Measurements from ENCODE around the gene ALS2CL.

ALS2CL gene

DNA sequence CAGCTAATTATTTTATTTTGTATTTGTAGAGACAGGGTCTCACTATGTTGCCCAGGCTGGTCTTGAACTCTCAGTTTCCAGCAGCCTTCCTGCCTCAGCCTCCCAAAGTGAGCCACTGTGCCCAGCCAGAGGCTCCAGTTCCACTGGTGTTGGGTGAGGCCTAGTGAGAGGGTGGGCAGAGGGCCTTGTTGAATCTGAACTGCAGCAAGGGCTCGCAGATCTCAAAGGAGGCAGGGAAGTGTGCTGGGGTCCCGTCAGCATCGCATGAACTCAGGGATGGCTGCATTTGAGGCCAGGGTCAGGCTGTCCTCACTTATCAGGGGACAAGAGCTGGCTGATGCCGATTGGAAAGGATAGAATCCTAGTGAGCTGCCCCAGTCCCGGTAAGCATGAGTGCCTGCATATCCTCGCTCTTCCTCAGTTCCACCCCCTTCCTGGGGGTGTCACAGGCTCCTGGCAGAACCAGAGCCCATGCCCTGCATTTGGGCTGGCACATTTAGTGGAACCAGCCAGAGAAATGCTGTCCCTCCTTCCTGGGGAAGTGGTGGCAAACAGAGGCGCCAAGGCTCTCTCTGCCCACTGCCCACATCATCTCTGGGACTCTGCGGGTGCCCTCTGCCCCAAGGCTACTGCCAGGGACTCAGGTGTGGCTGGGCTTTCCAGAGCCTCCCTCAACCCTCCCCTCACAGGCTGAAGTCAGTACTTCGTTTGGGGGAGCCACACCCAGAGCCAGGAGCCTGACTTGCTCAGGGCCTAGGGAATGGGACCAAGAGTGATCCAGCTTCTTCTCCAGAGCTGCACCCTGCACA is 24.1 kb downstream of the ALS2CL start:
- Histone ChIP-seq H3K27me3 (replicated peaks; ENCODE audit: insufficient read depth, low read length) (no peaks in the 10 kb centered on the region), H2AFZ (ENCODE audit: low read length) (no peak overlapping the region), H3K27ac (ENCODE audit: low read length) (no peak overlapping the region), H3K9me3 (replicated peaks; ENCODE audit: insufficient read depth, low read length) (no peaks in the 10 kb centered on the region), H4K20me1 (ENCODE audit: insufficient read depth, low read length) (no peaks in the 10 kb centered on the region), H3K4me3 (ENCODE audit: low read length) (no peak overlapping the region), H3K9me2 (replicated peaks; ENCODE audit: insufficient read depth, low read length) (no peaks in the 10 kb centered on the region), H3K79me2 (ENCODE audit: low read length) (no peaks in the 10 kb centered on the region), H3K4me1 (ENCODE audit: low read length) (no peaks in the 10 kb centered on the region), H3K9ac (ENCODE audit: low read length) (no peak overlapping the region), H3K36me3 (replicated peaks; ENCODE audit: insufficient read depth, low read length) (no peaks in the 10 kb centered on the region), H3F3A (ENCODE audit: insufficient read depth, low read length) (no peaks in the 10 kb centered on the region), H3K4me2 (ENCODE audit: low read depth, low read length) (no peak overlapping the region)
- TF ChIP-seq CTCF (IDR thresholded peaks at IDR 0.05; ENCODE audit: low read length): no peak
- DNase-seq: no peak

GRCh38 chr3:46668591-46668990 is 24.9 kb downstream of the ALS2CL start:
- TF ChIP-seq EZH2phosphoT487 (IDR thresholded peaks at IDR 0.05; ENCODE audit: low read length) (no peak), CTCF (IDR thresholded peaks at IDR 0.05; ENCODE audit: low read length) (no peak), EZH2 (optimal IDR thresholded peaks at IDR 0.05; ENCODE audit: low read depth, low read length) (no peak)
- H3K4me1 ChIP-seq (ENCODE audit: low read length): no peaks in the 10 kb centered on the region
- no peak for DNase-seq
- no peak overlapping the region for H2AFZ ChIP-seq (ENCODE audit: low read length)
- H3K9me3 ChIP-seq (replicated peaks; ENCODE audit: insufficient read depth, low read length): no peaks in the 10 kb centered on the region
- no peaks in the 10 kb centered on the region for H3K36me3 ChIP-seq (replicated peaks; ENCODE audit: insufficient read depth, low read length)
- H3K9ac ChIP-seq (ENCODE audit: low read length): no peak overlapping the region
- no peaks in the 10 kb centered on the region for H3K27me3 ChIP-seq (replicated peaks; ENCODE audit: insufficient read depth, low read length)
- H3K79me2 ChIP-seq (ENCODE audit: low read length): no peaks in the 10 kb centered on the region
- no peak overlapping the region for H3K27ac ChIP-seq (ENCODE audit: low read length)
- H3K4me2 ChIP-seq (ENCODE audit: low read depth, low read length): no peak overlapping the region
- H3K4me3 ChIP-seq (ENCODE audit: low read length): no peak overlapping the region
- no peaks in the 10 kb centered on the region for H3F3A ChIP-seq (ENCODE audit: insufficient read depth, low read length)
- no peaks in the 10 kb centered on the region for H4K20me1 ChIP-seq (ENCODE audit: insufficient read depth, low read length)
- H3K9me2 ChIP-seq (replicated peaks; ENCODE audit: insufficient read depth, low read length): no peaks in the 10 kb centered on the region

DNA sequence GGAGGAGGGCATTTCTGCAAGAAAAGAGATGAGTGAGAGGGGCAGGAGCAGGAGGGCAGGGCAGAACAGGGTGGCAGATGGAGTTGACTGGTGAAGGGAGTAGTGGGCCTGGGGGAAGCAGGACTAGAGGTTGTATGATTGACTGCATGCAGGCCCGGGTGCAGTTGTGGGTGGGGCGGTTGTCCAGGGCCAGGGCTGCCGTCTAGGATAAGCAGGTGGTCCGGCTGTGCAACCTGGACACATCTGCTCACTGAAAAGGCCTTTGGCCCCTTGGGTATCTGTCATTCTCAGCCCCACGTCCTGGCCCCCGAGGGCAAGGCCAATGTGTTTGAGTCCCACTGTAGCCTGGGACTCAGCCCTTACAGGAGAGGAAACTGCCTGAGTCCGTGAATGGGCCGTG is 25.4 kb downstream of the ALS2CL start:
- Histone ChIP-seq H3K4me2 (ENCODE audit: low read depth, low read length) (no peak overlapping the region), H3K4me3 (ENCODE audit: low read length) (no peak overlapping the region), H3K36me3 (replicated peaks; ENCODE audit: insufficient read depth, low read length) (no peaks in the 10 kb centered on the region), H3K27ac (ENCODE audit: low read length) (no peak overlapping the region), H3K9me2 (replicated peaks; ENCODE audit: insufficient read depth, low read length) (no peaks in the 10 kb centered on the region), H3K9me3 (replicated peaks; ENCODE audit: insufficient read depth, low read length) (no peaks in the 10 kb centered on the region), H4K20me1 (ENCODE audit: insufficient read depth, low read length) (no peaks in the 10 kb centered on the region), H2AFZ (ENCODE audit: low read length) (no peak overlapping the region), H3K9ac (ENCODE audit: low read length) (no peak overlapping the region), H3K79me2 (ENCODE audit: low read length) (no peaks in the 10 kb centered on the region), H3K27me3 (replicated peaks; ENCODE audit: insufficient read depth, low read length) (no peaks in the 10 kb centered on the region), H3F3A (ENCODE audit: insufficient read depth, low read length) (no peaks in the 10 kb centered on the region), H3K4me1 (ENCODE audit: low read length) (no peaks in the 10 kb centered on the region)
- no peak for DNase-seq
- TF ChIP-seq EZH2 (optimal IDR thresholded peaks at IDR 0.05; ENCODE audit: low read depth, low read length): no peak
- TF ChIP-seq CTCF (IDR thresholded peaks at IDR 0.05; ENCODE audit: low read length): no peak
- no peak for TF ChIP-seq EZH2phosphoT487 (IDR thresholded peaks at IDR 0.05; ENCODE audit: low read length)

Measured in MM.1S (cell line).